GM23248 (cell line): Measurements from ENCODE around the gene TMEM164.

Experiments used
- EZH2 ChIP-seq: fragments of 200-600 bp; sonication (generic); IDR thresholded peaks from 2 replicates; pipeline ENCODE4 v1.6.1; 2018; ENCODE audit warnings: antibody characterized with exemption, mild to moderate bottlenecking; ENCODE audit not compliant: insufficient read depth, poor library complexity, severe bottlenecking
- EZH2phosphoT487 ChIP-seq: fragments of 200-600 bp; sonication (generic); IDR thresholded peaks from 2 replicates; pipeline ENCODE4 v1.6.1; 2018; ENCODE audit warnings: antibody characterized with exemption, moderate library complexity, mild to moderate bottlenecking, low read depth; ENCODE audit not compliant: insufficient read depth

GRCh38 chrX:110211340-110211739 lies 208.4 kb downstream of the TMEM164 start:
- TF ChIP-seq EZH2: no peak
- no peak for TF ChIP-seq EZH2phosphoT487
